ENCODE data around the gene ZBTB5. TPM values are rescaled to one million over a fixed set of nuclear protein-coding genes. Genes with fewer than 3 reads are reported as not detected.

ZBTB5 gene
- total RNA-seq, 1 donor from 2014 or later, result 9.2 TPM

DNA sequence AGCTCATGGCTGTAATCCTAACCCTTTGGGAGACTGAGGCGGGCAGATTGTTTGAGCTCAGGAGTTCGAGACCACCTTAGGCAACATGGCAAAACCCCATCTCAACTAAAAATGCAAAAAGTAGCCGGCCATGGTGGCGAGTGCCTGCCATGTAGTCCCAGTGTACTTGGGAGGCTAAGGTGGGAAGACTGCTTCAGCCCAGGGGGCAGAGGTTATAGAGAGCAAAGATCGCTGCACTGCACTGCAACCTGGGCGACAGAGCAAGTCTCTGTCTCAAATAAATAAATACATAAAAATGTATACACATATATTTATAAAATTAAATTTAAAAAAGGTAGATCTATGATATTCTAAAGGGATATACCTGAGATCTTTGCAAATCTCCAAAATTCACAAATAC is 19.4 kb downstream of the ZBTB5 start:
- Histone ChIP-seq H3K4me3 (no peak overlapping the region), H3K36me3 (peaks cover 51% of the 10 kb centered on the region), H3K27ac (no peak overlapping the region), H3K27me3 (ENCODE audit: low read depth) (no peaks in the 10 kb centered on the region), H3K4me1 (no peaks in the 10 kb centered on the region), H3K9me3 (no peaks in the 10 kb centered on the region)
- ATAC-seq (no peak), DNase-seq (no peak)
- TF ChIP-seq, protein P1, sequence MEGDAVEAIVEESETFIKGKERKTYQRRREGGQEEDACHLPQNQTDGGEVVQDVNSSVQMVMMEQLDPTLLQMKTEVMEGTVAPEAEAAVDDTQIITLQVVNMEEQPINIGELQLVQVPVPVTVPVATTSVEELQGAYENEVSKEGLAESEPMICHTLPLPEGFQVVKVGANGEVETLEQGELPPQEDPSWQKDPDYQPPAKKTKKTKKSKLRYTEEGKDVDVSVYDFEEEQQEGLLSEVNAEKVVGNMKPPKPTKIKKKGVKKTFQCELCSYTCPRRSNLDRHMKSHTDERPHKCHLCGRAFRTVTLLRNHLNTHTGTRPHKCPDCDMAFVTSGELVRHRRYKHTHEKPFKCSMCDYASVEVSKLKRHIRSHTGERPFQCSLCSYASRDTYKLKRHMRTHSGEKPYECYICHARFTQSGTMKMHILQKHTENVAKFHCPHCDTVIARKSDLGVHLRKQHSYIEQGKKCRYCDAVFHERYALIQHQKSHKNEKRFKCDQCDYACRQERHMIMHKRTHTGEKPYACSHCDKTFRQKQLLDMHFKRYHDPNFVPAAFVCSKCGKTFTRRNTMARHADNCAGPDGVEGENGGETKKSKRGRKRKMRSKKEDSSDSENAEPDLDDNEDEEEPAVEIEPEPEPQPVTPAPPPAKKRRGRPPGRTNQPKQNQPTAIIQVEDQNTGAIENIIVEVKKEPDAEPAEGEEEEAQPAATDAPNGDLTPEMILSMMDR (IDR thresholded peaks at IDR 0.05), result no peak
- intact Hi-C loops (cut with DNase I), result no loop called here

DNA sequence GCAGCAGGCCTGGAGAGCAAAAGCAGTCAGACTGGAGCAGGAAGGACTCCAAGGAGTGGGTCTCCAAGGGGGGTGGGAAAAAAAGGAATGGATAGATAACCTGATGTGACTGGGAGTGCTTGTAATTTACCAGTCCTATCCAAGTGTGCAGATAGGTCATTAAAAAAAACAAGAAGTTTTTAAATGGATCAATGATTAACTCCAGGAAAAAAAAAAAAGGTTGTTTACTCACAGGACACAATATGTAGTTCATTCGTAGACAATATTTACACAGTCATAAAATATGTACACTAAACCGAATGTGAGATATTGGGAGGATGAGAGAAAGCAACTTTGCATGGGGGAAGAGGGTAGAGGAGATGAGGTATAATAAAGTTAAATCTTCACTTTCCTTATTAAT is 20.4 kb downstream of the ZBTB5 start:
- intact Hi-C loops (cut with DNase I), result no loop called here
- Histone ChIP-seq H3K27me3 (ENCODE audit: low read depth) (no peaks in the 10 kb centered on the region), H3K4me3 (no peak overlapping the region)

DNA sequence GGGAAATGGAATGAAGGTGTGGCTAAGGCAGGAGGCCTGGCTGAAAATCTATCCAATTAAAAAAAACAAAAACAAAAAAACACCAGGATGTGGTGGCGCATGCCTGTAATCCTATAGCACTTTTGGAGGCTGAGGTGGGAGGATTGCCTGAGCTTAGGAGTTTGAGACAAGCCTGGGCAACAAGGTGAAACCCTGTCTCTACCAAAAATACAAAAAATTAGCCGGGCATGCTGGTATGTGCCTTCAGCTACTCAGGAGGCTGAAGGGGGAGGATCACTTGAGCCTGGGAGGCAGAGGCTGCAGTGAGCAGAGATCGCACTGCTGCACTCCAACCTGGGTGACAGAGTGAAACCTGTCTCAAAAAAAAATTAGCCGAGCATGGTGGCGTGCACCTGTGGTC is 21.7 kb downstream of the ZBTB5 start:
- TF ChIP-seq, protein P1 (IDR thresholded peaks at IDR 0.05), result no peak
- Histone ChIP-seq H3K27ac (no peak overlapping the region), H3K4me1 (no peaks in the 10 kb centered on the region)

More for the DNA sequence above, 20.4 kb downstream of the ZBTB5 start:
- H3K36me3 ChIP-seq, result peaks cover 52% of the 10 kb centered on the region
- DNase-seq, result no peak
- no peaks in the 10 kb centered on the region for H3K9me3 ChIP-seq
- no peaks in the 10 kb centered on the region for H3K4me1 ChIP-seq
- ATAC-seq, result no peak
- no peak overlapping the region for H3K27ac ChIP-seq
- TF ChIP-seq, protein P1 (IDR thresholded peaks at IDR 0.05), result no peak

DNA sequence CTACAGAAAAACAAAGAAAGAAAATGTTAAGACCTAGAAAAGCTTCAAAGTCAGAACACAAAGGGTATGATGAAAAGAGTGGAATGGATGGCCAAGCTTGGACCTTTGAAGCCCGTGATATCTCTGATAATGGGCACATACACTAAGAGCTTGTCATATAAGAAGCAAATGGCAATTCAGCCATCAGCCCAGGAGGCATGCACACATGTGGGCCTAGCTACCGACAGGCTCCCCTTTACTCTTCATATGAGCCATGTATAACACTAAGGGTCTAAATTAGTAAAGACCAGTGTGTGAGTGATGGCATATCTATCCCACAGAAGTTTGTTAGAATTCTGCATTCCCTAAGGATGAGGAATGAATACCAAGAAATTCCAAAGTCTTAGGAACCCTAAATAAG is 22.7 kb downstream of the ZBTB5 start:
- Histone ChIP-seq H3K9me3 (no peaks in the 10 kb centered on the region), H3K36me3 (peaks cover 64% of the 10 kb centered on the region), H3K4me1 (no peaks in the 10 kb centered on the region), H3K4me3 (no peak overlapping the region), H3K27ac (no peak overlapping the region), H3K27me3 (ENCODE audit: low read depth) (no peaks in the 10 kb centered on the region)
- TF ChIP-seq, protein P1 (IDR thresholded peaks at IDR 0.05), result no peak
- ATAC-seq (no peak), DNase-seq (no peak)
- intact Hi-C loops (cut with DNase I), result no loop called here

More for the DNA sequence above, 21.7 kb downstream of the ZBTB5 start:
- Histone ChIP-seq H3K36me3 (peaks cover 54% of the 10 kb centered on the region), H3K27me3 (ENCODE audit: low read depth) (no peaks in the 10 kb centered on the region), H3K4me3 (no peak overlapping the region), H3K9me3 (no peaks in the 10 kb centered on the region)
- intact Hi-C loops (cut with DNase I), result no loop called here
- no peak for ATAC-seq
- DNase-seq, result no peak

DNA sequence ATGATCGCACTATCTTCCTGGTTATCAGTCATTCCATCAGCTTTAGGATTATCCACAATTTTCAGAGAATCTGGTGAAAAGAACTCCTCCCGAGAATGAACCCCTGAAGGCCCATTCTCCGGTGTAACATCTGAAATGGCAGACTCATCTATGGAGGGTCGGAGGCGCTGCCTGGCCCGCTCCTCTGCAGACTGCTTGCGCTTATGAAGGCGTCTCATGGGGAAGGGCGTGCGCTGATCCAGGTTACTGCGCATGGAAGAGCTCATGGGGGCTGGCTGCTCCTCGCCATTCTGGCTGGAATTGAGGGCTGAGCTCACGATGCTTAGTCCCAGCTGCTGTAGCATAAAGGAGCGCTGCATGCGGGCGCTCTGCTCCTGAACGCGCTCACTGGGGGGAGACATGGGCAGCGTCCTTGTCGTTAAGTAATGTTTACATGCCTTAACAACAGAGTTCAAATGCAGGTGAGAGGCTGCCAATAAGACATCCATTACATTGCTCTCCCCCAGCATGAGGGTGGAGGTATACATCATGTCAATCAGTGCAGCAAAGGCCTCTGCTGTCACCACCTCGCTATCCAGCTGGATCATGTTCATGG is 23.4 kb downstream of the ZBTB5 start:
- H3K36me3 ChIP-seq, result peaks cover 66% of the 10 kb centered on the region
- H3K4me3 ChIP-seq, result no peak overlapping the region
- H3K9me3 ChIP-seq, result no peaks in the 10 kb centered on the region
- no peak overlapping the region for H3K27ac ChIP-seq
- intact Hi-C loops (cut with DNase I), result no loop called here
- TF ChIP-seq, protein P1 (IDR thresholded peaks at IDR 0.05), result no peak
- no peaks in the 10 kb centered on the region for H3K4me1 ChIP-seq
- ATAC-seq (peak in 1 of 2 donors; percentile 31), DNase-seq (no peak)
- no peaks in the 10 kb centered on the region for H3K27me3 ChIP-seq (ENCODE audit: low read depth)
